HL-60 (cell line): ENCODE measurements around the gene DLD.

Experiments
- DNase-seq, 2 experiments: peaks; one replicate each; pipeline ENCODE4 v3.0.0-alpha.2; 2010 to 2020; ENCODE audit warnings: low read depth in 1 of 2, low spot score in 1 of 2
- H3K27ac ChIP-seq: fragments of 250-450 bp; sonication (Bioruptor Pico); replicated peaks from 2 replicates; pipeline ENCODE4 v1.5.1; 2020; ENCODE audit warnings: mild to moderate bottlenecking, moderate library complexity
- H3K27me3 ChIP-seq: fragments of 250-450 bp; sonication (Bioruptor Pico); 2 replicates; pipeline ENCODE4 v1.5.1; 2021; ENCODE audit warnings: mild to moderate bottlenecking, moderate library complexity; ENCODE audit not compliant: insufficient read depth, poor library complexity, severe bottlenecking
- H3K4me3 ChIP-seq: replicated peaks from 2 replicates; pipeline ENCODE4 v1.5.1; 2011; ENCODE audit warnings: mild to moderate bottlenecking, control low read depth, low read length; ENCODE audit not compliant: insufficient read depth
- CTCF ChIP-seq: IDR thresholded peaks from one replicate; pipeline ENCODE4 v1.5.1; 2011; ENCODE audit warnings: low read length, control low read depth, inconsistent platforms; ENCODE audit not compliant: insufficient read depth
- GABPA ChIP-seq: IDR thresholded peaks from 2 replicates; pipeline ENCODE4 v1.6.1; 2012; ENCODE audit warnings: low read depth
- POLR2AphosphoS5 ChIP-seq: IDR thresholded peaks from 2 replicates; pipeline ENCODE4 v1.6.1; 2012; ENCODE audit warnings: low read depth
- REST ChIP-seq: IDR thresholded peaks from 2 replicates; pipeline ENCODE4 v1.6.1; 2012; ENCODE audit warnings: low read depth; ENCODE audit not compliant: insufficient replicate concordance
- SPI1 ChIP-seq: IDR thresholded peaks from 2 replicates; pipeline ENCODE4 v1.6.1; 2012; ENCODE audit warnings: low read depth, mild to moderate bottlenecking, borderline replicate concordance

Gene DLD

GRCh38 chr7:107914831-107915230 lies 23.8 kb downstream of the DLD start:
- no peaks in the 10 kb centered on the region for H3K27me3 ChIP-seq
- TF ChIP-seq CTCF (no peak), POLR2AphosphoS5 (no peak), REST (no peak), GABPA (no peak)
- H3K27ac ChIP-seq, result no peak overlapping the region
- H3K4me3 ChIP-seq, result no peak overlapping the region
- peak in 1 of 2 experiments; percentile 59 for DNase-seq

- Histone ChIP-seq H3K4me3 (no peak overlapping the region), H3K27me3 (no peaks in the 10 kb centered on the region), H3K27ac (no peak overlapping the region)
- TF ChIP-seq SPI1 (no peak), POLR2AphosphoS5 (no peak), REST (no peak)
- DNase-seq, result no peak
Observed at GRCh38 chr7:107915541-107915940, 24.6 kb downstream of the DLD start.

- Histone ChIP-seq H3K27me3 (no peaks in the 10 kb centered on the region), H3K27ac (no peak overlapping the region), H3K4me3 (no peak overlapping the region)
- no peak for TF ChIP-seq POLR2AphosphoS5
- no peak for TF ChIP-seq CTCF
- TF ChIP-seq REST, result no peak
- TF ChIP-seq GABPA, result no peak
- no peak for DNase-seq
Observed at GRCh38 chr7:107917763-107918651, 27.0 kb downstream of the DLD start.
